Measurements from ENCODE around the gene LUZP1.

LUZP1 gene

GRCh38 chr1:23215291-23215690 lies 46.6 kb upstream of the LUZP1 start:
- Histone ChIP-seq H3K27ac (no peak overlapping the region), H2AFZ (no peak overlapping the region), H3K4me1 (no peaks in the 10 kb centered on the region), H3K9me3 (ENCODE audit: control insufficient read depth, low read length) (no peaks in the 10 kb centered on the region), H3K79me2 (no peaks in the 10 kb centered on the region), H3K36me3 (ENCODE audit: control insufficient read depth, insufficient read depth, low read length) (no peaks in the 10 kb centered on the region), H3K4me3 (ENCODE audit: low read depth, low read length) (no peak overlapping the region), H3K9ac (no peak overlapping the region), H3K27me3 (ENCODE audit: control insufficient read depth, insufficient read depth, low read length) (no peaks in the 10 kb centered on the region), H3K4me2 (ENCODE audit: low read length) (no peak overlapping the region)
- no peak for TF ChIP-seq CTCF (IDR thresholded peaks at IDR 0.05)

GRCh38 chr1:23214640-23215039 lies 46.0 kb upstream of the LUZP1 start:
- H2AFZ ChIP-seq = no peak overlapping the region

GRCh38 chr1:23211955-23212354 lies 43.3 kb upstream of the LUZP1 start:
- H3K9me3 ChIP-seq (ENCODE audit: control insufficient read depth, low read length) = no peaks in the 10 kb centered on the region
- no peak for TF ChIP-seq CTCF (IDR thresholded peaks at IDR 0.05)
- H3K9ac ChIP-seq = no peak overlapping the region
- no peaks in the 10 kb centered on the region for H3K36me3 ChIP-seq (ENCODE audit: control insufficient read depth, insufficient read depth, low read length)
- H3K27me3 ChIP-seq (ENCODE audit: control insufficient read depth, insufficient read depth, low read length) = no peaks in the 10 kb centered on the region
- H2AFZ ChIP-seq = no peak overlapping the region
- H3K4me2 ChIP-seq (ENCODE audit: low read length) = no peak overlapping the region
- no peak overlapping the region for H3K4me3 ChIP-seq (ENCODE audit: low read depth, low read length)
- no peaks in the 10 kb centered on the region for H3K4me1 ChIP-seq
- no peak overlapping the region for H3K27ac ChIP-seq
- H3K79me2 ChIP-seq = no peaks in the 10 kb centered on the region

More at GRCh38 chr1:23214640-23215039, 46.0 kb upstream of the LUZP1 start:
- no peaks in the 10 kb centered on the region for H3K27me3 ChIP-seq (ENCODE audit: control insufficient read depth, insufficient read depth, low read length)
- no peak overlapping the region for H3K4me2 ChIP-seq (ENCODE audit: low read length)
- H3K36me3 ChIP-seq (ENCODE audit: control insufficient read depth, insufficient read depth, low read length) = no peaks in the 10 kb centered on the region
- H3K9ac ChIP-seq = no peak overlapping the region
- H3K4me3 ChIP-seq (ENCODE audit: low read depth, low read length) = no peak overlapping the region
- no peak overlapping the region for H3K27ac ChIP-seq
- H3K79me2 ChIP-seq = no peaks in the 10 kb centered on the region
- H3K9me3 ChIP-seq (ENCODE audit: control insufficient read depth, low read length) = no peaks in the 10 kb centered on the region
- H3K4me1 ChIP-seq = no peaks in the 10 kb centered on the region
- TF ChIP-seq CTCF (IDR thresholded peaks at IDR 0.05) = no peak

GRCh38 chr1:23210963-23211362 lies 42.3 kb upstream of the LUZP1 start:
- no peak for TF ChIP-seq CTCF (IDR thresholded peaks at IDR 0.05)
- Histone ChIP-seq H3K4me3 (ENCODE audit: low read depth, low read length) (no peak overlapping the region), H2AFZ (no peak overlapping the region), H3K9me3 (ENCODE audit: control insufficient read depth, low read length) (no peaks in the 10 kb centered on the region), H3K9ac (no peak overlapping the region), H3K36me3 (ENCODE audit: control insufficient read depth, insufficient read depth, low read length) (no peaks in the 10 kb centered on the region), H3K27me3 (ENCODE audit: control insufficient read depth, insufficient read depth, low read length) (no peaks in the 10 kb centered on the region), H3K4me2 (ENCODE audit: low read length) (no peak overlapping the region), H3K27ac (no peak overlapping the region), H3K79me2 (no peaks in the 10 kb centered on the region), H3K4me1 (no peaks in the 10 kb centered on the region)

GRCh38 chr1:23210351-23210785 lies 41.7 kb upstream of the LUZP1 start:
- Histone ChIP-seq H3K4me3 (ENCODE audit: low read depth, low read length) (no peak overlapping the region), H3K9ac (no peak overlapping the region), H3K27ac (no peak overlapping the region), H3K79me2 (no peaks in the 10 kb centered on the region), H3K36me3 (ENCODE audit: control insufficient read depth, insufficient read depth, low read length) (no peaks in the 10 kb centered on the region), H3K9me3 (ENCODE audit: control insufficient read depth, low read length) (no peaks in the 10 kb centered on the region), H2AFZ (no peak overlapping the region), H3K4me2 (ENCODE audit: low read length) (no peak overlapping the region), H3K27me3 (ENCODE audit: control insufficient read depth, insufficient read depth, low read length) (no peaks in the 10 kb centered on the region), H3K4me1 (no peaks in the 10 kb centered on the region)
- no peak for TF ChIP-seq CTCF (IDR thresholded peaks at IDR 0.05)
